ENCODE data around the gene TSPAN31.
"Not testable (repeated sequence)": the region's sequence is repeated elsewhere in the genome, so short reads cannot be mapped to it uniquely, and the experiment has no call there.

Gene TSPAN31

DNA sequence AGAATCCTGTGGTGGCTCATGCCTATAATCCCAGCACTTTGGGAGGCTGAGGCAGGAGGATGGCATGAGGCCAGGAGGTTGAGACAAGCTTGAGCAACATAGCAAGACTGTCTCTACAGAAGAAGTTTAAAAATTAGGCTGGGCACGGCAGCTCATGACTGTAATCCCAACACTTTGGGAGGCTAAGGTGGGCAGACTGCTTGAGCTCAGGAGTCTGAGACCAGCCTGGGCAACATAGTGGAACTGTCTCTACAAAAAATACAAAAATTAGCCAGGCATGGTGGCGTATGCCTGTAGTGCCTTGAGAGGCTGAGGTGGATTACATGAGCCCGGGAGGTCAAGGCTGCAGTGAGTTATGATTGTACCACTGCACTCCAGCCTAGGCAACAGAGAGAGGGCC is 23.0 kb downstream of the TSPAN31 start:
- in situ Hi-C loops (cut with MboI; ENCODE audit: low pct_unique_long_range_greater_than_20kb, low sequenced_read_pairs, unreplicated experiment): no loop called here
- TF ChIP-seq, protein P1, sequence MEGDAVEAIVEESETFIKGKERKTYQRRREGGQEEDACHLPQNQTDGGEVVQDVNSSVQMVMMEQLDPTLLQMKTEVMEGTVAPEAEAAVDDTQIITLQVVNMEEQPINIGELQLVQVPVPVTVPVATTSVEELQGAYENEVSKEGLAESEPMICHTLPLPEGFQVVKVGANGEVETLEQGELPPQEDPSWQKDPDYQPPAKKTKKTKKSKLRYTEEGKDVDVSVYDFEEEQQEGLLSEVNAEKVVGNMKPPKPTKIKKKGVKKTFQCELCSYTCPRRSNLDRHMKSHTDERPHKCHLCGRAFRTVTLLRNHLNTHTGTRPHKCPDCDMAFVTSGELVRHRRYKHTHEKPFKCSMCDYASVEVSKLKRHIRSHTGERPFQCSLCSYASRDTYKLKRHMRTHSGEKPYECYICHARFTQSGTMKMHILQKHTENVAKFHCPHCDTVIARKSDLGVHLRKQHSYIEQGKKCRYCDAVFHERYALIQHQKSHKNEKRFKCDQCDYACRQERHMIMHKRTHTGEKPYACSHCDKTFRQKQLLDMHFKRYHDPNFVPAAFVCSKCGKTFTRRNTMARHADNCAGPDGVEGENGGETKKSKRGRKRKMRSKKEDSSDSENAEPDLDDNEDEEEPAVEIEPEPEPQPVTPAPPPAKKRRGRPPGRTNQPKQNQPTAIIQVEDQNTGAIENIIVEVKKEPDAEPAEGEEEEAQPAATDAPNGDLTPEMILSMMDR (IDR thresholded peaks at IDR 0.05; ENCODE audit: extremely low read depth, insufficient read depth, missing control alignments): no peak
- DNase-seq (ENCODE audit: low spot score): no peak

DNA sequence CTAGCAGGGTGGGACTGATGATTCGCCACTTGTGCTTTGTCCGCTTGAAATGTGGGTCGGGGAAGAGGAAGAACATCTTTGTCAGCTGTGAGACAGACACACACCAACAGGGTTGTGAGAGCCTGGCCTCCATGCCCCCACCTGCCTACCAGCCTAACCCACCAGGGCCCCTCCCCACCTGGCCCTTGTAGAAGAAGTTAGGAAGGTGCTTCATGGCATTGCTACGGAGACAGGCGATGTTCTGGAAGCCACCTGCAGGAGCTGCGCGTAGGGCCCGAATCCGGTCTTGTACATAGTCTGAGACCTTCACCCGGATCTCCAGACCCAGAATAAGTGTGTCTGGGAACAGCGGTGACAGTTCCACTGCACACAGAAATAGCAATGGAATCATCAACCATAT is 24.8 kb downstream of the TSPAN31 start:
- in situ Hi-C loops (cut with MboI; ENCODE audit: low pct_unique_long_range_greater_than_20kb, low sequenced_read_pairs, unreplicated experiment): no loop called here
- TF ChIP-seq, protein P1 (IDR thresholded peaks at IDR 0.05; ENCODE audit: extremely low read depth, insufficient read depth, missing control alignments): no peak
- DNase-seq (ENCODE audit: low spot score): no peak

DNA sequence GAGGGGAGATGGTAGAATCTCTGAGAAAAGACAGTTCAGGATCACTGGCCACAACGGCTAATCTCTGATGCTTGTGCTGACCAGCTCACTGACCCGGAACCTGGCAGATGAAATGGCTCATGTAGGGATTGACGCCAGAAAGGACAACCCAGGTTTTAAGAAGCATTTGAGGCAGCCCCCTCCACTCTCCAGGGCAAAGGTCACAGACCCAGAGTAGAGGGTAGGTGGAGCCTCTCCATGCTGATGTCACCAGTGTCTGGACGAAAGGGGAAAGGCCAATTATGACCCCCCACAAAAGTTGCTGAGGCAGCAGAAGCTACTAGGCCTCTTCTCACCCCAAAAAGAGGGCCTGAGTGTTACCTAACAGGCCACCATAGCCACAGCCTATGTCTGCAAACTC is 25.9 kb downstream of the TSPAN31 start:
- DNase-seq (ENCODE audit: low spot score): no peak
- TF ChIP-seq, protein P1 (IDR thresholded peaks at IDR 0.05; ENCODE audit: extremely low read depth, insufficient read depth, missing control alignments): no peak
- in situ Hi-C loops (cut with MboI; ENCODE audit: low pct_unique_long_range_greater_than_20kb, low sequenced_read_pairs, unreplicated experiment): no loop called here

GRCh38 chr12:57771236-57771872 is 26.5 kb downstream of the TSPAN31 start:
- peak; percentile 90 for DNase-seq (ENCODE audit: low spot score)
- in situ Hi-C loops (cut with MboI; ENCODE audit: low pct_unique_long_range_greater_than_20kb, low sequenced_read_pairs, unreplicated experiment): no loop called here
- TF ChIP-seq, protein P1 (IDR thresholded peaks at IDR 0.05; ENCODE audit: extremely low read depth, insufficient read depth, missing control alignments): no peak

DNA sequence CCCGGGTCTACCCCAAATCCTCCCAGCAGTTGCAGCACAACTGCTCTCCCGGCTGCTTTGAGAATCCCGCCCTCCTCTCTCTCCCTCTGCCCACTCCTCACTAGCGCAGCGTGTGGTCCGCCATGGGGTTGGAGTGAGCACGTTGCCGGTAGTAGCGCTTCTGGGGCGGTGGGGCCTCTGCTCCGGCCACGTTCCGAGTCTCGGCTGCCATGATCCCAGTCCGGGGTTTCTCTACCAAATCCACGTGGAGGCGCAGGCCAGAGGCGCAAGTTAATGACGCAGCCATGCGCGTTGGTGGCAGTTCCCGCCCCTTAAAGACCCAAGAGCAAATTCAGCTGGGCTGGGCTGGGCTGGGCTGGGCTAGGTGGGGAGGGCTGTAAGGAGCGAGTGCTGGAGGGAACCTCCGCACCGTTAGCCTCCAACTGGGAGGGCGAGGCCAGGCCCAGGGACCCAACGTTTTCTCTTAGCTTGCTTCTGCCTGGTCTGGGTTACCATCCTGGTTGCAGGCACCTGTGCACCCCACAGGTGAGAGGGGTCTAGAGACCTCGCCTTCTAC is 27.1 kb downstream of the TSPAN31 start, which contains the start of gene METTL1:
Gene METTL1 (minus strand): TSS at position 233 of the 556 bp plus-strand sequence. CDS start 22 bp downstream, at position 211.
- TF ChIP-seq, protein P1 (IDR thresholded peaks at IDR 0.05; ENCODE audit: extremely low read depth, insufficient read depth, missing control alignments): no peak
- in situ Hi-C loops (cut with MboI; ENCODE audit: low pct_unique_long_range_greater_than_20kb, low sequenced_read_pairs, unreplicated experiment): no loop called here
- peak; percentile 96 for DNase-seq (ENCODE audit: low spot score)

GRCh38 chr12:57772429-57773322 is 27.8 kb downstream of the TSPAN31 start, which contains the start of gene EEF1AKMT3:
EEF1AKMT3 (plus strand) TSS chr12:57772614; CDS start chr12:57772725, 111 bp downstream.
- TF ChIP-seq, protein P1 (IDR thresholded peaks at IDR 0.05; ENCODE audit: extremely low read depth, insufficient read depth, missing control alignments): no peak
- DNase-seq (ENCODE audit: low spot score): no peak
- in situ Hi-C loops (cut with MboI; ENCODE audit: low pct_unique_long_range_greater_than_20kb, low sequenced_read_pairs, unreplicated experiment): no loop called here

DNA sequence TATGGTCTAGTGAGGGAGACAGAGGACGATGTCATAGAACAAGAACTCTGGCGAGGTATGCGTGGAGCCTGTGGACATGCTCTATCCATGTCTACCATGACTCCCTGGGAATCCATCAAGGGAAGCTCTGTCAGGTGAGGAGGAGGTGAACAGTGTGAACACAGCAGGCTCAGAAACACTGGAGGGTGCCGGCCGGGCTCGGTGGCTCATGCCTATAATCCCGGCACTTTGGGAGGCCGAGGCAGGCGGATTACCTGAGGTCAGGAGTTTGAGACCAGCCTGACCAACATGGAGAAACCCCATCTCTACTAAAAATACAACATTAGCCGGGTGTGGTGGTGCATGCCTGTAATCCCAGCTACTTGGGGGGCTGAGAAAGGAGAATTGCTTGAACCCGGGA is 29.8 kb downstream of the TSPAN31 start:
- in situ Hi-C loops (cut with MboI; ENCODE audit: low pct_unique_long_range_greater_than_20kb, low sequenced_read_pairs, unreplicated experiment); DNase-seq (ENCODE audit: low spot score): not testable (repeated sequence)
